Measurements from ENCODE around the gene EPHB1. TPM values are rescaled to one million over a fixed set of nuclear protein-coding genes. Genes with fewer than 3 reads are reported as not detected.

The EPHB1 gene
- total RNA-seq, 1 experiment from 2014 or later, result 7.0 TPM

DNA sequence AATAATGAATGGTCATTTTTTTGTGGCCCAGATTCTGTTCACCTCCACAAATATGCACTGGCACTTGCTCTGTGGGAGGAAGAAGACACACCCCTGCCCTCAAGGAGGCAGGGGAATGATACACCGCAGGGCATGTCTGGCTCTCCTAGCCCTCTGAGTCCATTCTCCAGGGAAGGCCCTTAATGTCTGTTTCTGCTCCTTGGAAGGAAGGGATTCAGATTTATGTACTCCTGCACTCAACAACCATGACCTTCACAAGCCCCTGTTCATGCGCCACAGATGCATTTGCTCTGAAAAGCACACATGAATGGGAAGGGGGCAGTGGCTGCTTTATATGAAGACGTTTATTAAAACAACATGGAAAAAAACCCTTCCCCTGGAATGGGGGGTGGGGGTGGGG lies 333.8 kb downstream of the EPHB1 start:
- no peak for DNase-seq (ENCODE audit: low spot score)
- POLR2A ChIA-PET, result no interaction called here
- CTCF ChIA-PET, result interaction anchor here (1.0 kb wide), 1 partner anchor 290 kb away, joined by 3 read pairs; no protein-coding TSS in a partner anchor

More for the DNA sequence above, 333.8 kb downstream of the EPHB1 start:
- Mint-ChIP-seq H3K4me1 (no peaks in the 10 kb centered on the region), H3K9me3 (no peaks in the 10 kb centered on the region), H3K27ac (no peak overlapping the region), H3K4me3 (no peak overlapping the region), H3K36me3 (no peaks in the 10 kb centered on the region), H3K27me3 (ENCODE audit: low read depth) (no peaks in the 10 kb centered on the region)
- no peak for TF ChIP-seq ZNF396 (CRISPR knock-in tag; IDR thresholded peaks at IDR 0.05; ENCODE audit: borderline replicate concordance)
- TF ChIP-seq, protein P1, sequence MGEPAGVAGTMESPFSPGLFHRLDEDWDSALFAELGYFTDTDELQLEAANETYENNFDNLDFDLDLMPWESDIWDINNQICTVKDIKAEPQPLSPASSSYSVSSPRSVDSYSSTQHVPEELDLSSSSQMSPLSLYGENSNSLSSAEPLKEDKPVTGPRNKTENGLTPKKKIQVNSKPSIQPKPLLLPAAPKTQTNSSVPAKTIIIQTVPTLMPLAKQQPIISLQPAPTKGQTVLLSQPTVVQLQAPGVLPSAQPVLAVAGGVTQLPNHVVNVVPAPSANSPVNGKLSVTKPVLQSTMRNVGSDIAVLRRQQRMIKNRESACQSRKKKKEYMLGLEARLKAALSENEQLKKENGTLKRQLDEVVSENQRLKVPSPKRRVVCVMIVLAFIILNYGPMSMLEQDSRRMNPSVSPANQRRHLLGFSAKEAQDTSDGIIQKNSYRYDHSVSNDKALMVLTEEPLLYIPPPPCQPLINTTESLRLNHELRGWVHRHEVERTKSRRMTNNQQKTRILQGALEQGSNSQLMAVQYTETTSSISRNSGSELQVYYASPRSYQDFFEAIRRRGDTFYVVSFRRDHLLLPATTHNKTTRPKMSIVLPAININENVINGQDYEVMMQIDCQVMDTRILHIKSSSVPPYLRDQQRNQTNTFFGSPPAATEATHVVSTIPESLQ (CRISPR knock-in tag; IDR thresholded peaks at IDR 0.05), result no peak
- TF ChIP-seq EMX1 (CRISPR knock-in tag; IDR thresholded peaks at IDR 0.05), result no peak
- no peak for TF ChIP-seq AR (CRISPR knock-in tag; IDR thresholded peaks at IDR 0.05)
- TF ChIP-seq GTF2I (CRISPR knock-in tag; conservative IDR thresholded peaks at IDR 0.05), result no peak
- TF ChIP-seq, protein P2, sequence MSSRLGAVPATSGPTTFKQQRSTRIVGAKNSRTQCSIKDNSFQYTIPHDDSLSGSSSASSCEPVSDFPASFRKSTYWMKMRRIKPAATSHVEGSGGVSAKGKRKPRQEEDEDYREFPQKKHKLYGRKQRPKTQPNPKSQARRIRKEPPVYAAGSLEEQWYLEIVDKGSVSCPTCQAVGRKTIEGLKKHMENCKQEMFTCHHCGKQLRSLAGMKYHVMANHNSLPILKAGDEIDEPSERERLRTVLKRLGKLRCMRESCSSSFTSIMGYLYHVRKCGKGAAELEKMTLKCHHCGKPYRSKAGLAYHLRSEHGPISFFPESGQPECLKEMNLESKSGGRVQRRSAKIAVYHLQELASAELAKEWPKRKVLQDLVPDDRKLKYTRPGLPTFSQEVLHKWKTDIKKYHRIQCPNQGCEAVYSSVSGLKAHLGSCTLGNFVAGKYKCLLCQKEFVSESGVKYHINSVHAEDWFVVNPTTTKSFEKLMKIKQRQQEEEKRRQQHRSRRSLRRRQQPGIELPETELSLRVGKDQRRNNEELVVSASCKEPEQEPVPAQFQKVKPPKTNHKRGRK (CRISPR knock-in tag; IDR thresholded peaks at IDR 0.05; ENCODE audit: borderline replicate concordance), result no peak
- TF ChIP-seq RORB (CRISPR knock-in tag; IDR thresholded peaks at IDR 0.05), result no peak
- TF ChIP-seq, protein P3, sequence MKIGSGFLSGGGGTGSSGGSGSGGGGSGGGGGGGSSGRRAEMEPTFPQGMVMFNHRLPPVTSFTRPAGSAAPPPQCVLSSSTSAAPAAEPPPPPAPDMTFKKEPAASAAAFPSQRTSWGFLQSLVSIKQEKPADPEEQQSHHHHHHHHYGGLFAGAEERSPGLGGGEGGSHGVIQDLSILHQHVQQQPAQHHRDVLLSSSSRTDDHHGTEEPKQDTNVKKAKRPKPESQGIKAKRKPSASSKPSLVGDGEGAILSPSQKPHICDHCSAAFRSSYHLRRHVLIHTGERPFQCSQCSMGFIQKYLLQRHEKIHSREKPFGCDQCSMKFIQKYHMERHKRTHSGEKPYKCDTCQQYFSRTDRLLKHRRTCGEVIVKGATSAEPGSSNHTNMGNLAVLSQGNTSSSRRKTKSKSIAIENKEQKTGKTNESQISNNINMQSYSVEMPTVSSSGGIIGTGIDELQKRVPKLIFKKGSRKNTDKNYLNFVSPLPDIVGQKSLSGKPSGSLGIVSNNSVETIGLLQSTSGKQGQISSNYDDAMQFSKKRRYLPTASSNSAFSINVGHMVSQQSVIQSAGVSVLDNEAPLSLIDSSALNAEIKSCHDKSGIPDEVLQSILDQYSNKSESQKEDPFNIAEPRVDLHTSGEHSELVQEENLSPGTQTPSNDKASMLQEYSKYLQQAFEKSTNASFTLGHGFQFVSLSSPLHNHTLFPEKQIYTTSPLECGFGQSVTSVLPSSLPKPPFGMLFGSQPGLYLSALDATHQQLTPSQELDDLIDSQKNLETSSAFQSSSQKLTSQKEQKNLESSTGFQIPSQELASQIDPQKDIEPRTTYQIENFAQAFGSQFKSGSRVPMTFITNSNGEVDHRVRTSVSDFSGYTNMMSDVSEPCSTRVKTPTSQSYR (CRISPR knock-in tag; IDR thresholded peaks at IDR 0.05), result no peak
- no peak for TF ChIP-seq ZNF138 (CRISPR knock-in tag; conservative IDR thresholded peaks at IDR 0.05)
- no peak for TF ChIP-seq SP1 (CRISPR knock-in tag; conservative IDR thresholded peaks at IDR 0.05)
- TF ChIP-seq, protein P4, sequence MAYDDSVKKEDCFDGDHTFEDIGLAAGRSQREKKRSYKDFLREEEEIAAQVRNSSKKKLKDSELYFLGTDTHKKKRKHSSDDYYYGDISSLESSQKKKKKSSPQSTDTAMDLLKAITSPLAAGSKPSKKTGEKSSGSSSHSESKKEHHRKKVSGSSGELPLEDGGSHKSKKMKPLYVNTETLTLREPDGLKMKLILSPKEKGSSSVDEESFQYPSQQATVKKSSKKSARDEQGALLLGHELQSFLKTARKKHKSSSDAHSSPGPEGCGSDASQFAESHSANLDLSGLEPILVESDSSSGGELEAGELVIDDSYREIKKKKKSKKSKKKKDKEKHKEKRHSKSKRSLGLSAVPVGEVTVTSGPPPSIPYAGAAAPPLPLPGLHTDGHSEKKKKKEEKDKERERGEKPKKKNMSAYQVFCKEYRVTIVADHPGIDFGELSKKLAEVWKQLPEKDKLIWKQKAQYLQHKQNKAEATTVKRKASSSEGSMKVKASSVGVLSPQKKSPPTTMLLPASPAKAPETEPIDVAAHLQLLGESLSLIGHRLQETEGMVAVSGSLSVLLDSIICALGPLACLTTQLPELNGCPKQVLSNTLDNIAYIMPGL (CRISPR knock-in tag; IDR thresholded peaks at IDR 0.05), result no peak
- no peak for ATAC-seq
